DOHH2 (cell line): Measurements from ENCODE around the gene MAPKBP1.

ENCODE experiments used
- H3F3A ChIP-seq: fragments of 200-600 bp; sonication (generic), shearing (Covaris generic); 2 replicates; pipeline ENCODE4 v1.6.0; 2016; ENCODE audit warnings: antibody characterized with exemption, mild to moderate bottlenecking; ENCODE audit not compliant: control insufficient read depth, insufficient read depth
- H3K27ac ChIP-seq: fragments of 200-600 bp; sonication (generic); 2 replicates; pipeline ENCODE4 v1.5.1; 2014; ENCODE audit warnings: low read depth, mild to moderate bottlenecking, low read length, moderate library complexity
- H3K27me3 ChIP-seq: fragments of 200-600 bp; sonication (generic); 2 replicates; pipeline ENCODE4 v1.6.1; 2014; ENCODE audit warnings: mild to moderate bottlenecking, low read length, mixed read lengths; ENCODE audit not compliant: control insufficient read depth
- H3K36me3 ChIP-seq: fragments of 200-600 bp; sonication (generic); 2 replicates; pipeline ENCODE4 v1.6.1; 2014; ENCODE audit warnings: mild to moderate bottlenecking, low read length, moderate library complexity, mixed read lengths; ENCODE audit not compliant: control insufficient read depth
- H3K4me1 ChIP-seq: fragments of 200-600 bp; sonication (generic); 2 replicates; pipeline ENCODE4 v1.6.1; 2014; ENCODE audit warnings: mild to moderate bottlenecking, low read length, mixed read lengths; ENCODE audit not compliant: control insufficient read depth
- H3K4me2 ChIP-seq: fragments of 200-600 bp; sonication (generic); 2 replicates; pipeline ENCODE4 v1.6.0; 2014; ENCODE audit warnings: mild to moderate bottlenecking, low read length, moderate library complexity
- H3K4me3 ChIP-seq: fragments of 200-600 bp; sonication (generic); 2 replicates; pipeline ENCODE4 v1.5.1; 2014; ENCODE audit warnings: mild to moderate bottlenecking, low read length, mixed read lengths
- H3K79me2 ChIP-seq: fragments of 200-600 bp; sonication (generic); 2 replicates; pipeline ENCODE4 v1.6.1; 2014; ENCODE audit warnings: mild to moderate bottlenecking, low read length, mixed read lengths; ENCODE audit not compliant: control insufficient read depth
- H3K9me2 ChIP-seq: fragments of 200-600 bp; sonication (generic); replicated peaks from 2 replicates; pipeline ENCODE4 v1.6.1; 2014; ENCODE audit warnings: mild to moderate bottlenecking, low read length, mixed read lengths; ENCODE audit not compliant: control insufficient read depth
- H3K9me3 ChIP-seq: fragments of 200-600 bp; sonication (generic); 2 replicates; pipeline ENCODE4 v1.6.1; 2014; ENCODE audit warnings: antibody characterized with exemption, low read length, mixed read lengths; ENCODE audit not compliant: control insufficient read depth, insufficient read depth
- H4K20me1 ChIP-seq: fragments of 200-600 bp; sonication (generic); 2 replicates; pipeline ENCODE4 v1.6.0; 2014; ENCODE audit warnings: low read depth, mild to moderate bottlenecking, antibody characterized with exemption, low read length, moderate library complexity; ENCODE audit not compliant: control insufficient read depth, insufficient read depth
- EZH2phosphoT487 ChIP-seq: fragments of 200-600 bp; sonication (generic); IDR thresholded peaks from 2 replicates; pipeline ENCODE4 v1.6.1; 2017; ENCODE audit warnings: borderline replicate concordance, mild to moderate bottlenecking, antibody characterized with exemption, low read length, moderate library complexity, mixed read lengths
- TF ChIP-seq, protein P1 (sequence below): fragments of 200-600 bp; sonication (generic); IDR thresholded peaks from one replicate; pipeline ENCODE4 v1.5.1; 2014; ENCODE audit warnings: antibody characterized with exemption, mild to moderate bottlenecking, low read depth, low read length; ENCODE audit not compliant: poor library complexity, severe bottlenecking

MAPKBP1 gene

DNA sequence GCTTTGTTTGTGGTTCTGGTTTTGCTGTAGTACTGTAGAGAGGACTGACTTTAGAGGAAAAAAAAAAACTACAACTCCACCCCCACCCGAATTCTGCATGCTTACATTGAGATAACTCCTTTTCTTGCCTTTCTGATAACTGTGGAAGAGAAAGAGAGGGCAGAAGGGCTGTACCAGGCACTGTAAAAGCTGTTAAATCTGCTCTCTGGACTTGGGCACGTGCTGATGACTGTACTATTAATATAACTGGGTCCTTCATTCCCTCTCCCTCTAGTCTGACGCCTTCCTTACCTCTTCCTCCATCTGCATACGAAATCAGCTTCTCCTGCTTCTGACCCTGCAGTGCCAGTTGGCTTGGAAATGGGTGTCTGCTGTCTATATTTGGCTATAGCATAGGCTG, 15.0 kb downstream of the MAPKBP1 start:
- H3K79me2 ChIP-seq = no peaks in the 10 kb centered on the region
- no peaks in the 10 kb centered on the region for H3K9me3 ChIP-seq
- H3K4me3 ChIP-seq = no peak overlapping the region
- no peak overlapping the region for H3K27ac ChIP-seq
- no peaks in the 10 kb centered on the region for H3K9me2 ChIP-seq
- H3F3A ChIP-seq = no peaks in the 10 kb centered on the region
- TF ChIP-seq EZH2phosphoT487 = no peak
- TF ChIP-seq, protein P1, sequence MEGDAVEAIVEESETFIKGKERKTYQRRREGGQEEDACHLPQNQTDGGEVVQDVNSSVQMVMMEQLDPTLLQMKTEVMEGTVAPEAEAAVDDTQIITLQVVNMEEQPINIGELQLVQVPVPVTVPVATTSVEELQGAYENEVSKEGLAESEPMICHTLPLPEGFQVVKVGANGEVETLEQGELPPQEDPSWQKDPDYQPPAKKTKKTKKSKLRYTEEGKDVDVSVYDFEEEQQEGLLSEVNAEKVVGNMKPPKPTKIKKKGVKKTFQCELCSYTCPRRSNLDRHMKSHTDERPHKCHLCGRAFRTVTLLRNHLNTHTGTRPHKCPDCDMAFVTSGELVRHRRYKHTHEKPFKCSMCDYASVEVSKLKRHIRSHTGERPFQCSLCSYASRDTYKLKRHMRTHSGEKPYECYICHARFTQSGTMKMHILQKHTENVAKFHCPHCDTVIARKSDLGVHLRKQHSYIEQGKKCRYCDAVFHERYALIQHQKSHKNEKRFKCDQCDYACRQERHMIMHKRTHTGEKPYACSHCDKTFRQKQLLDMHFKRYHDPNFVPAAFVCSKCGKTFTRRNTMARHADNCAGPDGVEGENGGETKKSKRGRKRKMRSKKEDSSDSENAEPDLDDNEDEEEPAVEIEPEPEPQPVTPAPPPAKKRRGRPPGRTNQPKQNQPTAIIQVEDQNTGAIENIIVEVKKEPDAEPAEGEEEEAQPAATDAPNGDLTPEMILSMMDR = no peak
- no peaks in the 10 kb centered on the region for H3K27me3 ChIP-seq
- peaks cover 28% of the 10 kb centered on the region for H3K4me1 ChIP-seq
- no peaks in the 10 kb centered on the region for H4K20me1 ChIP-seq
- H3K36me3 ChIP-seq = no peaks in the 10 kb centered on the region
- no peak overlapping the region for H3K4me2 ChIP-seq

- Histone ChIP-seq H3K9me2 (no peaks in the 10 kb centered on the region), H3K36me3 (no peaks in the 10 kb centered on the region), H3K4me2 (no peak overlapping the region), H3K27ac (no peak overlapping the region), H3F3A (no peaks in the 10 kb centered on the region), H3K4me3 (no peak overlapping the region), H3K27me3 (no peaks in the 10 kb centered on the region), H4K20me1 (no peaks in the 10 kb centered on the region), H3K79me2 (no peaks in the 10 kb centered on the region), H3K4me1 (peaks cover 32% of the 10 kb centered on the region), H3K9me3 (no peaks in the 10 kb centered on the region)
- no peak for TF ChIP-seq EZH2phosphoT487
- TF ChIP-seq, protein P1 = no peak
Measured at GRCh38 chr15:41789662-41790061, 15.4 kb downstream of the MAPKBP1 start.

- no peak overlapping the region for H3K4me2 ChIP-seq
- H3K27ac ChIP-seq = no peak overlapping the region
Measured at GRCh38 chr15:41790169-41790568, 15.9 kb downstream of the MAPKBP1 start.

More at GRCh38 chr15:41790169-41790568, 15.9 kb downstream of the MAPKBP1 start:
- H3F3A ChIP-seq = 0 out of 2 replicates have a peak, but pooled peaks cover 1% of the 10 kb centered on the region
- no peaks in the 10 kb centered on the region for H3K9me2 ChIP-seq
- H3K36me3 ChIP-seq = no peaks in the 10 kb centered on the region
- no peaks in the 10 kb centered on the region for H3K79me2 ChIP-seq
- H3K4me1 ChIP-seq = peaks cover 38% of the 10 kb centered on the region
- TF ChIP-seq, protein P1 = no peak
- no peak for TF ChIP-seq EZH2phosphoT487
- no peak overlapping the region for H3K4me3 ChIP-seq
- H4K20me1 ChIP-seq = no peaks in the 10 kb centered on the region
- no peaks in the 10 kb centered on the region for H3K9me3 ChIP-seq
- H3K27me3 ChIP-seq = no peaks in the 10 kb centered on the region
